BJ (cell line): ENCODE measurements around the gene MZT1. TPM values are rescaled to one million over a fixed set of nuclear protein-coding genes. Genes with fewer than 3 reads are reported as not detected.

ENCODE experiments used
- CTCF ChIA-PET: fragments of 350-600 bp; formaldehyde crosslinking; extraction: SDS; loops from one replicate; lab custom pipeline; 2021; ENCODE audit warnings: antibody characterized with exemption, inconsistent platforms; lab: Yijun Ruan, JAX
- POLR2A ChIA-PET: fragments of 300-600 bp; sonication (Branson Sonifier 250); formaldehyde crosslinking; extraction: SDS; loops from one replicate; lab custom pipeline; 2021; ENCODE audit warnings: antibody characterized with exemption; lab: Charles Lee
- DNase-seq: peaks from one replicate; pipeline ENCODE4 v3.0.0-alpha.2; 2011; ENCODE audit warnings: low read depth
- H3K27me3 ChIP-seq: 2 replicates; pipeline ENCODE4 v1.6.0; 2011; ENCODE audit warnings: low read length; ENCODE audit not compliant: control insufficient read depth, insufficient read depth
- H3K36me3 ChIP-seq: 2 replicates; pipeline ENCODE4 v1.5.1; 2011; ENCODE audit warnings: low read length; ENCODE audit not compliant: control insufficient read depth, insufficient read depth
- H3K4me3 ChIP-seq: 2 replicates; pipeline ENCODE4 v1.5.1; 2011; ENCODE audit warnings: low read depth, mild to moderate bottlenecking, control low read depth, low read length
- CTCF ChIP-seq: IDR thresholded peaks from 2 replicates; pipeline ENCODE4 v1.5.1; 2011; ENCODE audit warnings: low read depth, mild to moderate bottlenecking, control low read depth, inconsistent platforms, low read length, moderate library complexity; ENCODE audit not compliant: insufficient read depth
- polyA plus RNA-seq: library from polyadenylated mRNA; depleted of rRNA; stranded (reverse); fragments of >200 nt; gene quantifications from 2 replicates; pipeline ENCODE4 v1.2.3, GENCODE V29; 2011

The MZT1 gene
- polyA plus RNA-seq, 1 experiment, result 3.3 TPM

- ChIA-PET POLR2A (no interaction called here), CTCF (no interaction called here)
- Histone ChIP-seq H3K27me3 (no peaks in the 10 kb centered on the region; the same call in 1 of the 2 replicates), H3K4me3 (no peak overlapping the region), H3K36me3 (no peaks in the 10 kb centered on the region)
- DNase-seq, result no peak
- no peak for TF ChIP-seq CTCF
These were observed 38.2 kb downstream of the MZT1 start for GRCh38 chr13:72689181-72689696.

DNA sequence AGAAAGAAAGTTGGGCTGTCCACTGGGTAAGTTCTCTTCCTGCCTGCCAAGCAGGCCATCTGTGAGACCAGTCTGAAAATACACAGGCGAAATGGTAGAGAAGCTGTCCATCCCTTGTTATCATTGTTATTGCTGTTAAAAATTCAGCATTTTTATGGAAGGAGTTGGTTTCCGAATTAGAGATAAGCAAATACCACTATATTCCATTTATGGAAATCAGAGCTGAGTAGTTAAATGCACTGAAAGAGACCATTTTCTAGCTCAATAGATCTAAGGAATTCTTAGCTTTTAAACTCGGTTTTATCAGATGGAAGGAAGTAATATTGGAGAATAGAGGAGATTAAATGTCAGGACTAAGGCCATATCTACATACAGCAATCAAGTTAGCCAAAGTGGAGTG is 40.7 kb downstream of the MZT1 start:
- H3K4me3 ChIP-seq, result no peak overlapping the region
- DNase-seq, result no peak
- CTCF ChIA-PET, result interaction anchor here (2.0 kb wide), 1 partner anchor 10 kb away, joined by 5 read pairs; no protein-coding TSS in a partner anchor
- POLR2A ChIA-PET, result no interaction called here
- TF ChIP-seq CTCF, result no peak
- H3K27me3 ChIP-seq, result no peaks in the 10 kb centered on the region; the same call in 1 of the 2 replicates
- no peaks in the 10 kb centered on the region for H3K36me3 ChIP-seq

DNA sequence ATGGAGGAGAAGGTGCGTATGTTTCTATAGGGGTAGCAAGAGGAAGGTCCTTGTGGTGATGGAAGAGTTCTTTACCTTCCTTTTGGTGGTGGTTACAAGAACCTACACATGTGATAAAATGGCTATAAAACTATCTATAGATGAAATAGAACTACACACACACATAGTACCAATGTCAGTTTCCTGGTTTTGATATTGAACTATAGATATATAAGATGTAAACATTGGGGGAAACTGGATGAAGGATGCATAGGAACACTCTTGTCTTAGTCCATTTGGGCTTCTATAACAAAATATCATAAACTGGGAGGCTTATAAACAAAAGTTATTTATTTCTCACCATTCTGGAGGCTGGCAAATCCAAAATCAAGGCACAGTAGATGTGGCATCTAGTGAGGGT is 47.1 kb downstream of the MZT1 start:
- ChIA-PET CTCF (interaction anchor here (0.7 kb wide), 1 partner anchor 119 kb away, joined by 3 read pairs; no protein-coding TSS in a partner anchor), POLR2A (no interaction called here)
- H3K27me3 ChIP-seq, result no peaks in the 10 kb centered on the region
- DNase-seq, result no peak
- H3K4me3 ChIP-seq, result no peak overlapping the region
- TF ChIP-seq CTCF, result no peak
- no peaks in the 10 kb centered on the region for H3K36me3 ChIP-seq

GRCh38 chr13:72678312-72678711 is 49.1 kb downstream of the MZT1 start:
- ChIA-PET POLR2A (no interaction called here), CTCF (no interaction called here)
- no peak for DNase-seq
- Histone ChIP-seq H3K27me3 (no peaks in the 10 kb centered on the region), H3K36me3 (no peaks in the 10 kb centered on the region), H3K4me3 (no peak overlapping the region)
- no peak for TF ChIP-seq CTCF

- no peaks in the 10 kb centered on the region for H3K27me3 ChIP-seq
- H3K36me3 ChIP-seq, result no peaks in the 10 kb centered on the region
- POLR2A ChIA-PET, result no interaction called here
- no peak for TF ChIP-seq CTCF
- no peak for DNase-seq
- CTCF ChIA-PET, result no interaction called here
- no peak overlapping the region for H3K4me3 ChIP-seq
These were observed 50.0 kb downstream of the MZT1 start for GRCh38 chr13:72677431-72677830.
